Loucy (cell line): ENCODE data around the gene TRPV5.

Experiments used
- H2AFZ ChIP-seq: fragments of 200-600 bp; sonication (generic); 2 replicates; pipeline ENCODE4 v1.6.0; 2016; ENCODE audit warnings: antibody characterized with exemption, mild to moderate bottlenecking, low read length, moderate library complexity
- H3F3A ChIP-seq: fragments of 200-600 bp; 2 replicates; pipeline ENCODE4 v1.6.0; 2016; ENCODE audit warnings: antibody characterized with exemption, low read depth, mild to moderate bottlenecking
- H3K27me3 ChIP-seq: fragments of 200-600 bp; sonication (generic); 2 replicates; pipeline ENCODE4 v1.6.1; 2014; ENCODE audit warnings: low read length, mild to moderate bottlenecking; ENCODE audit not compliant: insufficient read depth, poor library complexity, severe bottlenecking
- H3K36me3 ChIP-seq: fragments of 200-600 bp; sonication (generic); 2 replicates; pipeline ENCODE4 v1.6.1; 2016; ENCODE audit warnings: low read length; ENCODE audit not compliant: insufficient read depth
- H3K4me1 ChIP-seq: fragments of 200-600 bp; sonication (generic); 2 replicates; pipeline ENCODE4 v1.5.1; 2014; ENCODE audit warnings: low read length, mild to moderate bottlenecking; ENCODE audit not compliant: insufficient read depth, poor library complexity, severe bottlenecking
- H3K4me2 ChIP-seq: fragments of 200-600 bp; sonication (generic); 2 replicates; pipeline ENCODE4 v1.6.0; 2014; ENCODE audit warnings: antibody characterized with exemption, low read length, low read depth, mild to moderate bottlenecking; ENCODE audit not compliant: poor library complexity, severe bottlenecking
- H3K4me3 ChIP-seq: fragments of 200-600 bp; sonication (generic); 2 replicates; pipeline ENCODE4 v1.5.1; 2014; ENCODE audit warnings: low read length, mild to moderate bottlenecking, mixed read lengths; ENCODE audit not compliant: poor library complexity, severe bottlenecking
- H3K79me2 ChIP-seq: fragments of 200-600 bp; sonication (generic); 2 replicates; pipeline ENCODE4 v1.6.1; 2014; ENCODE audit warnings: low read length; ENCODE audit not compliant: insufficient read depth
- H3K9ac ChIP-seq: fragments of 200-600 bp; sonication (generic); 2 replicates; pipeline ENCODE4 v1.6.0; 2014; ENCODE audit warnings: mild to moderate bottlenecking, low read depth, low read length, moderate library complexity; ENCODE audit not compliant: poor library complexity, severe bottlenecking
- H3K9me2 ChIP-seq: fragments of 200-600 bp; sonication (generic); replicated peaks from 2 replicates; pipeline ENCODE4 v1.6.1; 2016; ENCODE audit warnings: low read depth, low read length, mixed read lengths
- H3K9me3 ChIP-seq: fragments of 200-600 bp; sonication (generic); 2 replicates; pipeline ENCODE4 v1.6.1; 2014; ENCODE audit warnings: mild to moderate bottlenecking, antibody characterized with exemption, low read length, low read depth; ENCODE audit not compliant: insufficient read depth
- H4K20me1 ChIP-seq: fragments of 200-600 bp; sonication (generic); 2 replicates; pipeline ENCODE4 v1.6.0; 2014; ENCODE audit warnings: antibody characterized with exemption, low read length, mild to moderate bottlenecking; ENCODE audit not compliant: insufficient read depth, poor library complexity, severe bottlenecking
- CTCF ChIP-seq: fragments of 200-600 bp; sonication (generic); conservative IDR thresholded peaks from 2 replicates; pipeline ENCODE4 v1.5.1; 2014; ENCODE audit warnings: mild to moderate bottlenecking, antibody characterized with exemption, low read length
- EZH2phosphoT487 ChIP-seq: fragments of 200-600 bp; IDR thresholded peaks from 2 replicates; pipeline ENCODE4 v1.6.1; 2018; ENCODE audit warnings: antibody characterized with exemption, mild to moderate bottlenecking, moderate library complexity, borderline replicate concordance

TRPV5 gene

DNA sequence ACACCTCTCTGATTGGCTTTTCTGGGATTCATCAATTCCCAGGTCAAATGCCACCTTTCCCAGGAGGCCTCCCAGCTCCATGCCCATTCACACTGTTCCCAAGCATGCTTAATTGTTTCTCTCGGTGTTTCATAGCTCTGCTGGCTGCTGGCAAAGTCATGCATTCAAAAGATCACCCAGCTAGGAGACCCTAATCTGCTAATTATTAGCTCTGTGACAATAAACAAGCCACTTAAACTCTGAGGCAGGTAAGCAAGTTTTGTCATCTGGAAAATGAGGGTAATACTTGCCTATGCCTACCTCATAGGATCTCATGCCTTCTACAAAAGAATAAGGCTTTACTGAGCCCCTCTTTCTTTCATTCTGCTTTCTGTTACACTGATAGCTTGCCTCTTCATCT is 29.4 kb upstream of the TRPV5 start:
- Histone ChIP-seq H3K9me2 (no peaks in the 10 kb centered on the region), H3F3A (no peaks in the 10 kb centered on the region), H3K4me3 (no peak overlapping the region), H3K27me3 (no peaks in the 10 kb centered on the region), H3K4me1 (no peaks in the 10 kb centered on the region), H3K79me2 (no peaks in the 10 kb centered on the region), H2AFZ (no peak overlapping the region), H4K20me1 (no peaks in the 10 kb centered on the region), H3K9ac (no peak overlapping the region), H3K9me3 (no peaks in the 10 kb centered on the region), H3K36me3 (no peaks in the 10 kb centered on the region), H3K4me2 (no peak overlapping the region)
- TF ChIP-seq EZH2phosphoT487 (no peak), CTCF (no peak)

- H3K4me2 ChIP-seq: no peak within 1 kb of the TSS
- TF ChIP-seq EZH2phosphoT487 (no peak), CTCF (no peak)
- no peak within 1 kb of the TSS for H3K9ac ChIP-seq
- no peaks in the 10 kb centered on the region for H3K9me2 ChIP-seq
- no peak within 1 kb of the TSS for H2AFZ ChIP-seq
- no peaks in the 10 kb centered on the region for H4K20me1 ChIP-seq
- H3K27me3 ChIP-seq: no peaks in the 10 kb centered on the region
- H3K79me2 ChIP-seq: no peaks in the 10 kb centered on the region
- no peak within 1 kb of the TSS for H3K4me3 ChIP-seq
- H3K9me3 ChIP-seq: no peaks in the 10 kb centered on the region
- no peaks in the 10 kb centered on the region for H3F3A ChIP-seq
- H3K4me1 ChIP-seq: no peaks in the 10 kb centered on the region
- no peaks in the 10 kb centered on the region for H3K36me3 ChIP-seq
Observed at GRCh38 chr7:142961973-142962926, 28.7 kb upstream of the TRPV5 start, which contains the start of gene KEL. Gene KEL (minus strand): TSS chr7:142962363. CDS start chr7:142962206, 157 bp downstream.

DNA sequence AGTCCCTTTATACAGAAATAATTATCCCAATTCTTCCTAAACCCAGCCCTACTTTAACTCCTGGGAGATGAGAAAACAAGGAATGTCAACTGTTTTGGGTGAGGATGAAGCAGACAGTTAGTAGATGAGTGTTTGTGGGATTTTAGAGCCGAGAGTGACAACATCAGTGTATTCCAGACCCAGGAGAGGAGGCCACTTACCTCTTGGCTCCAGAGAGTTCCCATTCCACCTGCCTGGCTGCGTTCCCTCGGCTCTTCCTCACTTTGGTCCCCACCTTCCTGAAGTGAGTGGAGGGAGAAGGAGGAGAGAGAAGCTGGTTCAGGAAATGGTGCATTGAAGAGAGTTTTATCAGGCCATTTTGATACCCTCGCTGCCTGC is 28.0 kb upstream of the TRPV5 start:
- Histone ChIP-seq H3K27me3 (no peaks in the 10 kb centered on the region), H3K9me3 (no peaks in the 10 kb centered on the region), H3K4me3 (no peak overlapping the region), H3K9ac (no peak overlapping the region), H2AFZ (no peak overlapping the region), H3K4me2 (no peak overlapping the region), H3K36me3 (no peaks in the 10 kb centered on the region), H4K20me1 (no peaks in the 10 kb centered on the region), H3K4me1 (peaks cover 4% of the 10 kb centered on the region), H3K79me2 (no peaks in the 10 kb centered on the region), H3K9me2 (no peaks in the 10 kb centered on the region), H3F3A (no peaks in the 10 kb centered on the region)
- no peak for TF ChIP-seq EZH2phosphoT487
- no peak for TF ChIP-seq CTCF
